Measurements from ENCODE around the gene LPCAT1.

DNA sequence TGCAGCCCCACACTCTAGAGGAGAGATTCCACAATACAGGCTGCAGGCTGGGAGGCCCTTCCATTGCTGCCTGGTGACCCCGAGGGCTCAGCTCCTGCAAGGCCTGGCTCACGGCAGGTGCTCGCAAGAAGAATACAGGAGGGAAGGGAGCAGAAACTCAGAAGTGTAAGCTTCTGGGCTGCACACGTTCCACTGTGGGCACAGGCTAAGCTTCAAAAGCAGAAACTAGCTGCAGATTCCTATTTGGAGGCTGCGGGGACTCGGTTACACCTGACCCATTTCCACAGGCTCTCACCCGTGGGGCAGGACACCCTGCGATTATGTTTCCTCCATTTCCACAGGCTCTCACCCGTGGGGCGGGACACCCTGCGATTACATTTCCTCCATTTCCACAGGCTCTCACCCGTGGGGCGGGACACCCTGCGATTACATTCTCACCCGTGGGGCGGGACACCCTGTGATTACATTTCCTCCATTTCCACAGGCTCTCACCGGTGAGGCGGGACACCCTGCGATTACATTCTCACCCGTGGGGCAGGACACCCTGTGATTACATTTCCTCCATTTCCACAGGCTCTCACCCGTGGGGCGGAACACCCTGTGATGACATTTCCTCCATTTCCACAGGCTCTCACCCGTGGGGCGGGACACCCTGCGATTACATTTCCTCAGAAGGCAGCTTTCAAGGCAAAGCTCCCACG, 10.3 kb downstream of the LPCAT1 start:
- TF ChIP-seq CTCF (IDR thresholded peaks at IDR 0.05) (no peak), POLR2A (IDR thresholded peaks at IDR 0.05) (no peak)
